ENCODE measurements around the gene CPNE1.

- TF ChIP-seq CTCF (IDR thresholded peaks at IDR 0.05) (no peak), POLR2A (IDR thresholded peaks at IDR 0.05) (no peak)
These were observed 85.5 kb downstream of the CPNE1 start for GRCh38 chr20:35579196-35579595.
